ENCODE data around the gene MPV17L2. TPM values are rescaled to one million over a fixed set of nuclear protein-coding genes. Genes with fewer than 3 reads are reported as not detected.
"Not testable (repeated sequence)": the region's sequence is repeated elsewhere in the genome, so short reads cannot be mapped to it uniquely, and the experiment has no call there.

The MPV17L2 gene
- total RNA-seq, 1 donor from 2014 or later: 14.7 TPM

DNA sequence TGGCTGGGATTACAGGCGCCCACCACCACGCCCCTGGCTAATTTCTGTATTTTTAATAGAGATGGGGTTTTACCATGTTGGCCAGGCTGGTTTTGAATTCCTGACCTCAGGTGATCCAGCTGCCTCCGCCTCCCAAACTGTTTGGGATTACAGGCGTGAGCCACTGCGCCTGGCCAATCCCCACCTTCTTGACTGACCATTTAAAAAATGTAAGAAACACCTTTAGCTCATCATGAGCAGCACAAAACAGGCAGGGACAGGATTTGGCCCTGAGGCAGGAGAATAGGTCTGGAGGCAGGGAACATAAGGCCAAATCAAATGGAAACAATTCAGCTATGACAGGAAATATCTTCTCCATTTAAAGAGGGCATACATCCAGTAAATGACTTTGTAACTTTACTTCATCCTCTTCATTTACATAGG lies 1.4 kb upstream of the MPV17L2 start:
- DNase-seq (ENCODE audit: low spot score): no peak

GRCh38 chr19:18193388-18194180 lies 566 bp downstream of the MPV17L2 start:
- DNase-seq (ENCODE audit: low spot score): no peak

DNA sequence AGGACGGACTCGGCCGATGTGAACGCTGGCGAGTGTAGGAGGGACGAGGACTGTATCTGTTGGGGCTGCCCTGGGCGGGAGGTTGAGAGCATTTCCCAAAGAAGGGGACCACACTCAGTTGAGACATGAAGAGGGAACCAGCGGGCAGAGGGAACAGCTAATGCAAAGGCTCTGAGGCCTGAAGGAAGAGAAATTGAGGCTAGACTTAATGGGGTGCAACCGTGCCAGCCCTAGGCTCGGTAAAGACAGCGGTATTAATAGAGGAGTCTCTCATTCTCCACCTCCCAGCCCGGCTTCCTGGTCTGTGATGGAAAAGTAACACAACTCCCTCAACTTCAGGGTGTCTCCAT lies 1.1 kb downstream of the MPV17L2 start:
- no peak for DNase-seq (ENCODE audit: low spot score)

- no peak for DNase-seq (ENCODE audit: low spot score)
Observed at GRCh38 chr19:18194554-18195238, 1.7 kb downstream of the MPV17L2 start.

DNA sequence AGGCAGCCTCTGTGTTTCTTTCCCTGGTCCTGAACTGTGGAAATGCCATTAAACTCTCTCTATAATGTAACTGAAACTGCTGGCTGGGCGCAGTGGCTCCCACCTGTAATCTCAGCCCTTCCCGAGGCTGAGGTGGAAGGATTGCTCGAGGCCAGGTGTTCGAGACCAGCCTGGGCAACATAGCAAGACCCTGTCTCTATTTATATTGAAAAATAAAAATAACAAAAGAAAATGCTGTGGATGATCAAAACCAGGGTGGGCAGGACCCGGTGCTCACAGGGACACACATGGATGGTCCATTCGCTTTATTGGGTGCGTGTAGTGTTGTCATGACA lies 3.5 kb downstream of the MPV17L2 start:
- no peak for DNase-seq (ENCODE audit: low spot score)

GRCh38 chr19:18197306-18197705 lies 4.3 kb downstream of the MPV17L2 start:
- no peak for DNase-seq (ENCODE audit: low spot score)

GRCh38 chr19:18197941-18198340 lies 4.9 kb downstream of the MPV17L2 start:
- DNase-seq (ENCODE audit: low spot score): no peak

GRCh38 chr19:18198374-18198773 lies 5.4 kb downstream of the MPV17L2 start:
- DNase-seq (ENCODE audit: low spot score): no peak

- DNase-seq (ENCODE audit: low spot score): no peak
Observed at GRCh38 chr19:18202397-18202777, 9.4 kb downstream of the MPV17L2 start.

DNA sequence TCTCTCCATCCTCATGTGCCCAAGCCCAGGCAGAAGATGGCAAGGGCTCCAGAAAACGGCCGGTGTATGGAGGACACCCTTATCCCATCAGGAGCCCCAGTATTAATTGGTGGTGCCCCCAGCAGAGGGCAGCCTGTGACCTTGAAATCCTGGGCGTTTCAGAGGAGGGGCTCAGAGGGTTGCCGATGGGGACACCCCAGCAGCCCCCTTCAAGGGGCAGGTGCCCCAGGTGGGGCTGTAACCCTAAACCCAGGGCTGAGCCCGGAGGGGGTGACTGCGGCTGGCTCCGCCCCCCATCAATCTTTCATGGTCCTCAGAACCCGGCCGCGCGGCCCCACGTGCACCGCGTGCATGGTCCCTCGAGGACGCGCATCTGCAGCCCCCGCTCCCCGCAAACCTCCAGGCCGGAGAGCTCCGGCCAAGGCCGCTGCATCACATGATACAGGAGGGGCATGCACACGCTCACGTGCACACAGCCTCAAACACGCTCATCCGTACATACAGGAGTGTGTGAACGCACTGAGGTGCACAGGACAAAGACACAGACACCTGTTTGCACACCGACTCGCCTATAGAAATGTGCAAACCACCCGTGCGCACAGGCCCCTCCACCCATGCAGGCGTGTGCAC lies 9.9 kb downstream of the MPV17L2 start:
- DNase-seq (ENCODE audit: low spot score): peak; percentile 65

DNA sequence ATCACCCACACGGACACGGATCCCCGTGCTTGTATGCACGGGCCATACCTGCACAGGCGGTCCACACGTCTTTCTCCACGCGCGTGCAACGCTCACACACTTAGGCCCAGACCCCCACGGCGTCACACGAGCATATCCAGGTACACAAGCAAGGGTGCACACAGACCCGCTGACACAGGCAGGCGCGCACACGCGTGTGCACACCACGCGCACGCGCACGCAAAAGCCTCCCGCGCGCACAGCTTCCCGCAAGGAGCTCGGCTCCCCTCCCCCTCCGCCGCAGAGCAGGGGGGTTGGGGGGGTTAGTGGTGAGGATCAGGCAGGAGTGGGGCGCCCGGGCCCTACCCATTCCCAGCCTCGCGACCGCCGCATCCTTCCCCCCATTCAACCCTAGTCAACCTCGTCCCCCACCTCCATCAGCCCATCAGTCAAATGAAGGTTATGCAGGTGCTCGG lies 10.4 kb downstream of the MPV17L2 start:
- DNase-seq (ENCODE audit: low spot score): no peak

DNA sequence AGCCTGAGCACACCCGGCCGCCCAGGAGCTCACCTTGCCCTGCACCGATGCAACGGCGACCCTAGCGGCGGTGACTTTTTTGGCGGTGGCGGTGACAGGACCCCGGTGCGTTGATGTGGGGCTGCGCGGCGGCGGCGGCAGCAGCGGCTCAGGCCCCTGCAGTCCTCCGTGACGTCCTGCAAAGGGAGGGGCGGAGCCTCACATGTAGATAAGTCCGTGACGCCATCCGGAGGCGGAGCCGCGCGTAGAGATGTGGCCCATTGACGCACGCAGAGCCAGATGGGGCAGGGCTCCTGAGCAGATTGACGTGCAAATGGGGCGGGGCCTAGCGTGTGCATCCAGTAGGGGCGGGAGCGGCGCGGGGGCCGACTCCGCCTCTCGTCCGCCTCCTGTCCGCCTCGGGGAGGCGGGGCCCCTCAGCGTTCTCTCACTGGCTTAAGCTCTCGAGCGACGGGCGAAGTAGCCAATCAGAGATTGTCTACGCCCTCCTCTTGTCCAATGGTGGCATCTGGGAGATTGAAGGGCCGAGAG lies 10.9 kb downstream of the MPV17L2 start, which contains the start of gene RAB3A:
RAB3A (minus strand) TSS at position 180 of the 531 bp plus-strand sequence. CDS start 1,302 bp downstream, outside the sequence.
- DNase-seq (ENCODE audit: low spot score): peak; percentile 99

- peak; percentile 77 for DNase-seq (ENCODE audit: low spot score)
Observed at GRCh38 chr19:18204394-18205199, 11.6 kb downstream of the MPV17L2 start.

DNA sequence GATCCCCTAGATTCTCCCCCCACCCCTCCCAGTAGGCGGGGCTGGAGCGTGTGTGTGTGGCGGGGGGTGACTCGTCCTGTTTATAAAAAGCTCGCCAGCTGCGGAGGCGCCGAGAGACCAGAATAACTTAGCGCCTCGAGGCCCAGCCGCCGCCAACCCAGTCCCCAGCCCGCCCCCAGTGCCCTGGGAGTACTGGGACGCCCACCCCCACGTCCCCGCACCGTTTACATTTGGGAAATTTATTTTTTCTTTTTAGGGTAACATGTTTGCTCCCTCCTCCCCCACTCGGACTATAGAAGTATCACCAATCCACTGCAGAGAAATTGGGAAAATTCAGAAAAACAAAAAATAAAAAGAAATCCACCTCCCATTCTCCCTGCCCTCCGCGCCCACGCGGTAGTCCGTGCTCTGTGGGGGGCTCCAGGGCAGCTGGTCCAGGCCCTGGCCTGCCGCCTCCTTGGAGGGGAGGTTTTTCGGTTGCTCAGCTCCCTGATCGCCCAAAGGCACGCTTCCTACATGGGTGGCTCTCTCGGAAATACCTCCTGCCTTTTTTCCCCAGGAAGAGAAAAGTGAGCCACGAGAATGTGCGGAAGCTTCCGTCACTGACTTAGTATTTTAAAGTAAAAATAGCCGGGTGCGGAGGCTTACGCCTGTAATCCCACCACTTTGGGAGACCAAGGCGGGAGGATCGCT lies 12.3 kb downstream of the MPV17L2 start:
- peak; percentile 85 for DNase-seq (ENCODE audit: low spot score)

DNA sequence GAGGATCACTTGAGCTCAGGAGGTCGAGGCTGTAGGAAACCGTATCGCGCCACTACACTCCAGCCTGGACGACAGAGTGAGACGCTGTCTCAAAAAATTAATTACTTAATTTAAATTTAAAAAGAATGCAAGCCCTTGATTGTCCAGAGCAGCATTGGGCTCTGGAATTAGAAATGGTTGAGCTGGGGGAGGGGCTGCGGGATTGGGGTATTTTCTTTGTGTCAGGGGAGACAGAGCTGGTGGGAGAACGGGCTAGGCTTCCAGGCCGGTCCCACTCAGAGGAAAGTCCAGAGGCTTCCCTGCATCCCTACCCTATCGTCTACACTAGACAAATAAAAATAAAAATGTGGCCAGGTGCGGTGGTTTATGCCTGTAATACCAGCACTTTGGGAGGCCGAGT lies 13.0 kb downstream of the MPV17L2 start:
- no peak for DNase-seq (ENCODE audit: low spot score)

- no peak for DNase-seq (ENCODE audit: low spot score)
Observed at GRCh38 chr19:18208098-18208951, 15.3 kb downstream of the MPV17L2 start.

GRCh38 chr19:18209912-18210311 lies 16.9 kb downstream of the MPV17L2 start:
- DNase-seq (ENCODE audit: low spot score): not testable (repeated sequence)

GRCh38 chr19:18211683-18212082 lies 18.7 kb downstream of the MPV17L2 start:
- no peak for DNase-seq (ENCODE audit: low spot score)

DNA sequence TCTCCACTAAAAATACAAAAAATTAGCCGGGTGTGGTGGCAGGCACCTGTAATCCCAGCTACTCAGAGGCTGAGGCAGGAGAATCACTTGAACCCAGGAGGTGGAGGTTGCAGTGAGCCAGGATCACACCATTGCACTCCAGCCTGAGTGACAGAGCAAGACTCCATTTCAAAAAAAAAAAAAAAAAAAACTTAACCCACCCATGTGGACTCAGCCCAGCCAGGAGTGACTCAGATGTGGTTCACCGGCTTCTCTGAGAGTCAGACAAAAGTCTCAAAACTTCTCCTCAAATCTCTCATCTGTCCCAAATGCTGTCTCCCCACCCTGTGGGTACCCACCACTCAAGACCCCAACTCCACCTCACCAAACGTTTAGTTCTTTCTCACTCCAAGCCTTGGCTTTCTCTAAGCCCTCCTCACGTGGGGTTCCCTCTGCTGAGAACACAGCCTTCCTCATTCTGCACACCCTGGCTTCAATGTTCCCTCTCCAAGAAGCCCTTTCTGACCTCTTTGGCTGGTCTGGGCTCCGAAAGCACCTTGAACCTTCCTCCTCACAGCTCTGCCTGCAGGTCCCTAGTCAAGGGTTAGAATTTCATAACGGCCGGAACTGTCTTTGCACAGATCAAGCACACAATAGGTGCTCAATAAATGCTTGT lies 21.9 kb downstream of the MPV17L2 start:
- DNase-seq (ENCODE audit: low spot score): no peak

- DNase-seq (ENCODE audit: low spot score): no peak
Observed at GRCh38 chr19:18216789-18217188, 23.8 kb downstream of the MPV17L2 start.
